HG03432 (cell line): ENCODE results near the gene HJURP.

Experiments
- ATAC-seq: cut with Tn5 transposase; IDR thresholded peaks from one replicate; pipeline ENCODE4 v1.9.1; 2021; ENCODE audit warnings: mild to moderate bottlenecking, moderate library complexity; ENCODE audit not compliant: unreplicated experiment

Gene HJURP

GRCh38 chr2:233849607-233850271, 4.6 kb downstream of the HJURP start:
- ATAC-seq: no peak

DNA sequence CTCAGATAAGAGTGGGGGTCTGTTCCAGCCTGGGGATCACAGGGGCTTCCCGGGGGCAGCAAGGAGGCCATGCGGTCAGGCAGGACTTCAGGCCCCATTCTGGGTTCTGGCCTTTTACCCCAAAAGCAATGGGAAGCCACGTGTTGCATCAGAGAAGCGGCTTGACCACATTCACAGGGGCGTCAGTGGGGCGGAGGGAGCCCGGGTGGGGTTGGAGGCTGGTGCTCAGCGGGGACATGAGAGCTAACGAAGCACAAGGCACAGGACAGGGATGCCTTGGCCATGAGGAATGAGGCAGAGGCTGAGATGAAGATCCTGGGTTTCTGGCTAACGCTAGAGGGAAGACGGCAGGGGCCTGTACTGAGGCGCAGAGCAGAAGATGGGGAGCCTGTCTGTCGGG, 6.1 kb downstream of the HJURP start:
- ATAC-seq: no peak

DNA sequence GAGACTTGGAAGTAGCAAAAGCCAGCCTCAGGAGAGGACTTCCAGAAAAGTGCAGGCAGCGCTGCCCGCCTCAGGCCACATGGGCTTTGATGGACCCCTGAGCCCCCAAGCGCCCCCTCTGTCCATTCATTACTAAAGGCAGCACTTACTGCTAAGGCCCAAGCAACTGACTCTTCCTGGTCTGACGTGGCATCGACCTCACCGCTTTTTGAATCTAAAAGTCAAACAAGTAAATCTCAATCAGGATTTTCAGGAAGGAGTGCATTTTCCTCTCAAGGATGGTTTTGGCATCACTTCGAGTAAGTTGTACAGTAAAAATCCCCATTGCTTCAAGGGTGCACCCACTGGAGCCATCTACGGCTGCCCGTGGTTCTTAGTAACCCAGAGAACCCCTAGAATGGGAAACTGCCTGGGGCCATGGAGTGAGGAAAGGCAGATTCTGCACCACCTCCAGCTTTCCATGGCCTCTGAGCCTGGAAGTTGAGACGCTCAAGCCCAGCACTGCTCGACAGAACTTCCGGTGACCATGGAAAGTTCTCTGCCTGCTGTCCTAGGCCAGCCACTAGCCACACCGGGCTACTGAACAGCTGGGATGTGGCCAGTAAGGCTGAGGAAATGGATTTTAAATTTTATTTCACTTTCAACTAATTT, 7.0 kb downstream of the HJURP start:
- ATAC-seq: no peak

DNA sequence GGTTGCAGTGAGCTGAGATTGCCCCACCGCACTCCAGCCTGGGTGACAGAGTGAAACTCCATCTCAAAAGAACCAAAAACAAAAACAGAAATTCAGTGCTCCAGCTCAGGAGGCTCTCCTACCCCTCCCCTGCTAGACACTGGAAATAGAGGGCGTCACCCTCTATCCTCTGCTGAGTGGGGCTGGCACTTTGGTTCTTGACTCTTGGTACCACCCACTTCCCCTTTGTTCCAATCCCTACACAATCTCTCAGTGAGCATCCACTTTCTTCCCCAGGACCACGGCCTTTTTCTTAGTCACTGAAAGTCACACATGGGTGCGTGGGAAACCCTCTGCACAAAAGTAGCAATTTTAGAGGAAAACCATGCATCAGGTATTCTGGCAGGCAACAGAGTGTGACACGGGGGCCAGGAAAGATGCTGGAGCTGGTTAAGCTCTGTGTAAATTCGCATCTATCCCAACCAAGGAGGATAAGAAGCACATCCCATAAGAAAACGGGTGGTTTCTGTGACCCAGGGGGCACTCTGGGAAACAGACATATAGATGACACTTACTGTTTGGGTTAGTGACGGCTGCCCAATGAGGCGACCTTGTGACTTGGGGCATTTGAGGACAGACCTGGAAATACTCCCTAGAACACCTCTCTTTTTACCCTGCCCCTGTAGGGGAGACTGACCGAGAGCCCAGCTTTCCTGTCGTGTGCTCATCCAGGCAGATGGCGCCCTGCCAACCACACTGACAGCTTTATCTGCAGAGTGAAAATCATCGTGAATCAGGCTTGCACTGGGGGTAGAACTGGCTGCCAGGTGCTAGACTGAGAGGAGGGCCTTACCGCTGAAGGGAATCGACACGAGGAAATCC, 7.7 kb downstream of the HJURP start:
- no peak for ATAC-seq

DNA sequence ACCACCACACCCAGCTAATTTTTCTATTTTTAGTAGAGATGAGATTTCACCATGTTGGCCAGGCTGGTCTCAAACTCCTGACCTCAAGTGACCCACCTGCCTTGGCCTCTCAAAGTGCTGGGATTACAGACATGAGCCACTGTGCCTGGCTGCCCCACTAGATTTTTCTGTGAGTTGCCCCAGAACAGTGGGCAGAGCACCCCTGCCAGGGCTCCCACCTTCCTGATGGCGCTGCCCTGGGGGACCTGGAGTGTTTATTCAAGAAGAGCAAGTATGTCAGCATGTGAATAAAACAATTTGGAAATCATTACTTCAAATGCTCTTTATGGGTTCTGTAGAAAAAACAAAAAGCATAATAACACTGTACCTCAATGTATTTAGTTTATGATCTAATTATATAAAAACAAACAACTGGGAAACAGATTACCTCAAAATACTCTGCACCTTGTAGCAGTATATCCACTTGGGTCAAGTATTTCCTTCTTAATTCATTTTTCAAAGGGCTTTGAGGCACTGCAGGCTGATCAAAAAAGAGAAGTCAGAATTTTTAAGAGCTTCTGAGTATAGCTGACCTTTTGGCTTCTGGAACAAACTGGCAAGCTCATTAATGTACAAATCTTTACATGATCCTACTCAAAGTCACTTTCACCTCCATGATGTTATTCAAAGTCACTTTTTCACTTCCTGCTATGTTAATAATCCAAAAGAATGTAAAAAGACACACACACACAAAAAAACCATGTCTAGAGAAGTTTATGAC, 8.9 kb downstream of the HJURP start:
- no peak for ATAC-seq

- ATAC-seq: no peak
Observed at GRCh38 chr2:233844836-233845235, 9.5 kb downstream of the HJURP start.

- ATAC-seq: no peak
Observed at GRCh38 chr2:233844064-233844807, 10.1 kb downstream of the HJURP start.

GRCh38 chr2:233841183-233841582, 13.2 kb downstream of the HJURP start:
- ATAC-seq: no peak

DNA sequence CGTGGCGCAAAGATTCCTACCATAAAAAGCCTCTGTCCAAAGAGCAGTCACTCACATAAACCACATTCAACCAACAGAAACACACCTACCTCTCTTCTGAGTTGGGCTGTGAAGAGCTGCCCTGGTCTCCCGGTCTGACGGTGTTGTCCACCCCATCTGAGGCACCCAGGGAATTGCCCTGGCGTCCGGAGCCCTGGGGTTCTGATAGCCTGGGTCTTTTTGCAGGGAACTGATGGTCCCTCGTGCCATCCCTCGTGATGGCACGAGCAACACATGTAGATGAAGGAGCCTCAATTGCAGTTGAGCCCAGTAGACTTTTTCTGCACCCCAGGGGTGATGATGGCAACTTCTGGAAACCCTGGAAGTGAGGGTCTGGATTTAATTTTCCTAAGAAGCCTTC, 13.8 kb downstream of the HJURP start:
- ATAC-seq: no peak

DNA sequence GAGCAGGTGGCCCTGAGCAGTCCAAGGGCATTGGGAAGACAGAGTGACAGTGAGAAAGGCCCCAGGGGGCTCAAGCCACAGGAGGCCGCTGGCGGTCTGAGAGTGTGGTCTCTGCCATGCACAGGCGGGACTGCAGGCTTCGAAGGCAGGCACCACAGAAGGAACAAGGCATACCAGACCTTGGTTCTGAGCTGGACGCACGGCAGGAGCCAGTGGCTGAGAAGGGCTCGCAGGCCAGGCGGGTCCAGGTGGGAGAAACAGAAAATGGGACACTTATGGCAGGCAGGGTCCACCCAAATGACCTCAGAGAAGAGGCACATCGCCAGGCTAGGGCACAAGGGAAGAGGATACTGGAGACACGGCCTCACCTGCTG, 14.9 kb downstream of the HJURP start:
- ATAC-seq: no peak

- ATAC-seq: no peak
Observed at GRCh38 chr2:233838726-233839446, 15.4 kb downstream of the HJURP start.

GRCh38 chr2:233838251-233838650, 16.1 kb downstream of the HJURP start:
- no peak for ATAC-seq

DNA sequence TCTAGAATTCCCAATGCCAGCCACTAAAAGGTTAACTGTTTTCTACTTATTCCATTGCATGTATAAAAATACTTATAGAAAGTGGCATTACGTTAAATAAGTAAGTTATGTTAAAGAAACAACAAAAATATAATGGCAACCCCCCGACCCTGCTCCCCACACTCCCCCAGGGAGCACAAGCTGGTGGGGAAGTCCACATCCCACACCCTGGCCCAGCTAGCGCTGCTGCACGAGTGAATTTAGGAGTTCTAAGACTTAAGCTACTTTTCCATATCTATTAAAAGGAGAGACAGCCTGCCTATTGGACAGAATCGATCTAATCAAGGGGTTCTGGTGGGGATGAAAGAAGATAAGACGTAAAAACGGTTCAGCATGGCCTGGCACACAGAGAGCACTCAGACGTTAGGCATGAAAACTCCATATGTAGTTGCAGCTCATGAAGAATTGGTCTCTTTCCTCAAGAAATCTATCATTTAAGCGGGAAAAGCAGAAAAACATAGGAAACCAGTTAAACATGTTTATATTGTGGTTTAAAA, 16.6 kb downstream of the HJURP start:
- ATAC-seq: no peak

DNA sequence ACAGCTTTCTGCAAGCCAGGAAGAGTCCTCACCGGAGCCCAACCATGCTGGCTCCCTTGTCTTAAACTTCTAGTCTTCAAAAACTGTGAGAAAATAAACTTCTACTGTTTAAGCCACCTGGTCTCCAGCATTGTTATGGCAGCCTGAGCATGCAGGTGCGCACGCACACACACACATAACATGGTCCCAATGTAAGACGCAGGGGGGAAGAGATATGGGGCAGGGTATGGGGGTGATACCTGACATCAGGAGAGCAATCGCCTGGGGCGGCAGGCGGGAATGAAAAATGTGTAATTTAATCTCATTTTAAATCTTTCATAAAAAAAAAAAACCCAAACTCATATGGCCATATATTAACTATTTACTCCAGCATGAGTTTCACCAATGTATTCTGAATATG, 18.0 kb downstream of the HJURP start:
- no peak for ATAC-seq

- no peak for ATAC-seq
Observed at GRCh38 chr2:233835230-233836186, 18.8 kb downstream of the HJURP start.

GRCh38 chr2:233833345-233833744, 21.0 kb downstream of the HJURP start:
- ATAC-seq: no peak

GRCh38 chr2:233832869-233833311, 21.4 kb downstream of the HJURP start:
- ATAC-seq: no peak

GRCh38 chr2:233832414-233832813, 21.9 kb downstream of the HJURP start:
- no peak for ATAC-seq
